ENCODE measurements around the gene DUSP1. TPM values are rescaled to one million over a fixed set of nuclear protein-coding genes. Genes with fewer than 3 reads are reported as not detected.

The DUSP1 gene
- total RNA-seq, 4 donors from 2014 or later: 613 to 1,025 (median 690) TPM

GRCh38 chr5:172733974-172734346 is 37.0 kb downstream of the DUSP1 start:
- no peaks in the 10 kb centered on the region for H3K27me3 ChIP-seq
- no peaks in the 10 kb centered on the region for H3K9me3 ChIP-seq
- no peak for TF ChIP-seq POLR2A (IDR thresholded peaks at IDR 0.05)
- intact Hi-C loops (cut with DNase I): no loop called here
- no peak overlapping the region for H3K4me3 ChIP-seq (replicated peaks in 1 of 3)
- WGBS, 2 donors: 52 to 62% methylated on average over 4 of the region's 4 CpGs
- peak overlapping the region; percentile 62 to 83 (median 80) for H3K27ac ChIP-seq
- DNase-seq: no peak
- no peaks in the 10 kb centered on the region for H3K36me3 ChIP-seq
- H3K4me1 ChIP-seq: peaks cover 4 to 31% of the 10 kb centered on the region in 2 donors

GRCh38 chr5:172733131-172733973 is 37.6 kb downstream of the DUSP1 start:
- no peaks in the 10 kb centered on the region for H3K9me3 ChIP-seq
- DNase-seq: peak; percentile 45 to 53
- intact Hi-C loops (cut with DNase I): no loop called here
- H3K36me3 ChIP-seq: no peaks in the 10 kb centered on the region
- H3K27me3 ChIP-seq: no peaks in the 10 kb centered on the region
- no peak overlapping the region for H3K4me3 ChIP-seq (replicated peaks in 1 of 3)
- TF ChIP-seq CTCF (IDR thresholded peaks at IDR 0.05) (no peak), POLR2A (IDR thresholded peaks at IDR 0.05) (peak in 1 of 2 donors; percentile 24)
- H3K4me1 ChIP-seq: peaks cover 4 to 31% of the 10 kb centered on the region in 2 donors
- H3K27ac ChIP-seq: peak overlapping the region; percentile 76 to 83 (median 80)
- 67 to 68% methylated on average over 11 to 15 of the region's 17 CpGs for WGBS, 2 donors

GRCh38 chr5:172732201-172732865 is 38.7 kb downstream of the DUSP1 start:
- H3K4me1 ChIP-seq: peaks cover 4 to 36% of the 10 kb centered on the region in 2 donors
- WGBS, 2 donors: 87 to 93% methylated on average over 9 to 11 of the region's 14 CpGs
- intact Hi-C loops (cut with DNase I): no loop called here
- DNase-seq: no peak
- H3K4me3 ChIP-seq (replicated peaks in 1 of 3): no peak overlapping the region
- peak overlapping the region; percentile 76 to 83 (median 80) for H3K27ac ChIP-seq
- H3K27me3 ChIP-seq: no peaks in the 10 kb centered on the region
- H3K9me3 ChIP-seq: no peaks in the 10 kb centered on the region
- TF ChIP-seq POLR2A (IDR thresholded peaks at IDR 0.05): no peak
- TF ChIP-seq CTCF (IDR thresholded peaks at IDR 0.05): no peak
- no peaks in the 10 kb centered on the region for H3K36me3 ChIP-seq

GRCh38 chr5:172731680-172732074 is 39.3 kb downstream of the DUSP1 start:
- WGBS, 2 donors: 77 to 84% methylated on average over 9 of the region's 9 CpGs
- no peak for TF ChIP-seq POLR2A (IDR thresholded peaks at IDR 0.05)
- TF ChIP-seq CTCF (IDR thresholded peaks at IDR 0.05): no peak
- H3K27ac ChIP-seq: peak overlapping the region in 2 of 3 donors; percentile 80 to 83
- no peaks in the 10 kb centered on the region for H3K36me3 ChIP-seq
- no peak for DNase-seq
- intact Hi-C loops (cut with DNase I): no loop called here
- no peaks in the 10 kb centered on the region for H3K27me3 ChIP-seq
- H3K4me1 ChIP-seq: peaks cover 4 to 42% of the 10 kb centered on the region in 2 donors
- H3K4me3 ChIP-seq (replicated peaks in 1 of 3): no peak overlapping the region
- H3K9me3 ChIP-seq: no peaks in the 10 kb centered on the region

GRCh38 chr5:172730981-172731679 is 39.9 kb downstream of the DUSP1 start:
- intact Hi-C loops (cut with DNase I): no loop called here
- H3K36me3 ChIP-seq: no peaks in the 10 kb centered on the region
- peak; percentile 34 to 64 for DNase-seq
- peaks cover 4 to 47% of the 10 kb centered on the region in 2 donors for H3K4me1 ChIP-seq
- H3K27ac ChIP-seq: peak overlapping the region in 1 of 3 donors; percentile 83
- no peaks in the 10 kb centered on the region for H3K27me3 ChIP-seq
- 83% methylated on average over 8 to 16 of the region's 16 CpGs for WGBS, 2 donors
- no peaks in the 10 kb centered on the region for H3K9me3 ChIP-seq
- H3K4me3 ChIP-seq (replicated peaks in 1 of 3): no peak overlapping the region
- TF ChIP-seq POLR2A (IDR thresholded peaks at IDR 0.05) (no peak), CTCF (IDR thresholded peaks at IDR 0.05) (no peak)

Measured in thyroid gland (tissue), 4 donors.